SK-N-MC (cell line): ENCODE data around the gene SMARCD1.

Source experiments
- EZH2 ChIP-seq: fragments of 200-600 bp; sonication (generic); IDR thresholded peaks from one replicate; pipeline ENCODE4 v1.6.1; 2017; ENCODE audit warnings: antibody characterized with exemption
- POLR2AphosphoS5 ChIP-seq: IDR thresholded peaks from 2 replicates; pipeline ENCODE4 v1.6.1; 2012; ENCODE audit warnings: mild to moderate bottlenecking, low read depth, low read length, borderline replicate concordance

DNA sequence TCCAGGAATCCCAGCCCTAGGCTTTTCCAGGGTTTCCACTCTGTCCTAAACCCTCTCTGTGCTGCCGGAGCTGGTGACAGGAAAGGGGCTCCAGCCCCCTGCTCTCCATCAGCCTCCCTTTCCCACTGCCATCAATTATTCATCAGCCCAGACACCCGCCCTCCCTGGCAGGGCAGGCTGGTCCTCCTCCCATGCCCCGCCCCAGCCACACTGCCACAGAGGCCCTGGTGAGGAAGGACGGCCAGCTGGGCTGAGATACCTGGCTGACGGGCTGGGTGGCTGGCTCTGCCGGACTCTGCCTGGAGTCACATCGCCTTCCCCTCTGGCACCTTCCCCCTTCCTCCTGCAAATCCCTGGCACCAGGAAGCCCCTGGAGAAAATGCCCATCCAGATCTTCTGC lies 11.9 kb upstream of the SMARCD1 start:
- no peak for TF ChIP-seq POLR2AphosphoS5
- TF ChIP-seq EZH2, result no peak
